H1 (cell line): ENCODE data around the gene NHLH1.

Source experiments
- EZH2 ChIP-seq: fragments of 200-600 bp; sonication (generic); IDR thresholded peaks from 2 replicates; pipeline ENCODE4 v1.7.1; 2012; ENCODE audit warnings: low read depth, mild to moderate bottlenecking, moderate library complexity, low read length, inconsistent platforms; ENCODE audit not compliant: severe bottlenecking
- GABPA ChIP-seq: IDR thresholded peaks from 2 replicates; pipeline ENCODE4 v1.6.1; 2011; ENCODE audit warnings: mild to moderate bottlenecking, low read length, moderate library complexity, borderline replicate concordance; ENCODE audit not compliant: insufficient read depth
- JUND ChIP-seq: IDR thresholded peaks from 2 replicates; pipeline ENCODE4 v1.6.1; 2011; ENCODE audit warnings: mild to moderate bottlenecking, improper control_type of control experiment, low read length
- MAFK ChIP-seq: IDR thresholded peaks from 2 replicates; pipeline ENCODE4 v1.6.1; 2012; ENCODE audit warnings: low read depth, mild to moderate bottlenecking, improper control_type of control experiment, low read length
- POLR2A ChIP-seq, 2 experiments: IDR thresholded peaks; 1 replicate in 1 of 2; 2 replicates in 1 of 2; pipeline ENCODE4 v1.6.1; 2011; ENCODE audit warnings: low read depth in 2 of 2, low read length in 2 of 2, mild to moderate bottlenecking in 2 of 2; ENCODE audit errors: control extremely low read depth in 1 of 2
- POLR2AphosphoS5 ChIP-seq: IDR thresholded peaks from 2 replicates; pipeline ENCODE4 v1.6.1; 2011; ENCODE audit warnings: low read depth, low read length
- RAD21 ChIP-seq, 2 experiments: IDR thresholded peaks in 1 of 2; conservative IDR thresholded peaks in 1 of 2; 2 replicates each; pipeline ENCODE4 v1.6.1; 2011; ENCODE audit warnings: low read depth in 2 of 2, low read length in 2 of 2, improper control_type of control experiment in 1 of 2, inconsistent platforms in 1 of 2, mild to moderate bottlenecking in 1 of 2, moderate library complexity in 1 of 2
- SUZ12 ChIP-seq: fragments of 200-600 bp; sonication (generic); IDR thresholded peaks from 2 replicates; pipeline ENCODE4 v1.6.1; 2012; ENCODE audit warnings: mild to moderate bottlenecking, inconsistent platforms, low read length, moderate library complexity, mixed read lengths
- ZNF274 ChIP-seq: IDR thresholded peaks from 2 replicates; pipeline ENCODE4 v1.7.0; 2012; ENCODE audit warnings: low read length, borderline replicate concordance; ENCODE audit errors: extremely low read depth
- TF ChIP-seq, protein P1 (sequence below), 3 experiments: IDR thresholded peaks; 1 replicate in 2 of 3; 2 replicates in 1 of 3; pipeline versions ENCODE4 v1.5.1 to v1.6.1; 2011; ENCODE audit warnings: low read length in 3 of 3, mild to moderate bottlenecking in 3 of 3, inconsistent platforms in 2 of 3, low read depth in 1 of 3, moderate library complexity in 1 of 3; ENCODE audit not compliant: insufficient read depth in 1 of 3; ENCODE audit errors: control extremely low read depth in 1 of 3
- TF ChIP-seq, protein P2 (sequence below): IDR thresholded peaks from 2 replicates; pipeline ENCODE4 v1.6.1; 2011; ENCODE audit warnings: low read depth, mild to moderate bottlenecking, low read length; ENCODE audit not compliant: insufficient read depth

DNA sequence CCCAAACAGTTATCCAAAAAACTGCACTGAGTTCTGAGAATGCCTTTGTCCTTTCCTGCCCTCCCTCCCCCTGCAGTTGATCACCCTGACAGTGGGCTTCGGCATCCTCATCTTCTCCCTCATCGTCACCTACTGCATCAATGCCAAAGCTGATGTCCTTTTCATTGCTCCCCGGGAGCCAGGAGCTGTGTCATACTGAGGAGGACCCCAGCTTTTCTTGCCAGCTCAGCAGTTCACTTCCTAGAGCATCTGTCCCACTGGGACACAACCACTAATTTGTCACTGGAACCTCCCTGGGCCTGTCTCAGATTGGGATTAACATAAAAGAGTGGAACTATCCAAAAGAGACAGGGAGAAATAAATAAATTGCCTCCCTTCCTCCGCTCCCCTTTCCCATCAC lies 8.8 kb upstream of the NHLH1 start:
- TF ChIP-seq ZNF274, result no peak
- TF ChIP-seq POLR2AphosphoS5, result no peak
- TF ChIP-seq, protein P1, sequence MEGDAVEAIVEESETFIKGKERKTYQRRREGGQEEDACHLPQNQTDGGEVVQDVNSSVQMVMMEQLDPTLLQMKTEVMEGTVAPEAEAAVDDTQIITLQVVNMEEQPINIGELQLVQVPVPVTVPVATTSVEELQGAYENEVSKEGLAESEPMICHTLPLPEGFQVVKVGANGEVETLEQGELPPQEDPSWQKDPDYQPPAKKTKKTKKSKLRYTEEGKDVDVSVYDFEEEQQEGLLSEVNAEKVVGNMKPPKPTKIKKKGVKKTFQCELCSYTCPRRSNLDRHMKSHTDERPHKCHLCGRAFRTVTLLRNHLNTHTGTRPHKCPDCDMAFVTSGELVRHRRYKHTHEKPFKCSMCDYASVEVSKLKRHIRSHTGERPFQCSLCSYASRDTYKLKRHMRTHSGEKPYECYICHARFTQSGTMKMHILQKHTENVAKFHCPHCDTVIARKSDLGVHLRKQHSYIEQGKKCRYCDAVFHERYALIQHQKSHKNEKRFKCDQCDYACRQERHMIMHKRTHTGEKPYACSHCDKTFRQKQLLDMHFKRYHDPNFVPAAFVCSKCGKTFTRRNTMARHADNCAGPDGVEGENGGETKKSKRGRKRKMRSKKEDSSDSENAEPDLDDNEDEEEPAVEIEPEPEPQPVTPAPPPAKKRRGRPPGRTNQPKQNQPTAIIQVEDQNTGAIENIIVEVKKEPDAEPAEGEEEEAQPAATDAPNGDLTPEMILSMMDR (IDR thresholded peaks at IDR 0.05; ENCODE audit: control extremely low read depth in 1 of 3, insufficient read depth in 1 of 3, low read depth in 1 of 3, low read length in 3 of 3), result no peak
- TF ChIP-seq JUND, result no peak
- TF ChIP-seq EZH2, result no peak
- TF ChIP-seq, protein P2, sequence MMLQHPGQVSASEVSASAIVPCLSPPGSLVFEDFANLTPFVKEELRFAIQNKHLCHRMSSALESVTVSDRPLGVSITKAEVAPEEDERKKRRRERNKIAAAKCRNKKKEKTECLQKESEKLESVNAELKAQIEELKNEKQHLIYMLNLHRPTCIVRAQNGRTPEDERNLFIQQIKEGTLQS, result no peak
- no peak for TF ChIP-seq GABPA
- TF ChIP-seq POLR2A (IDR thresholded peaks at IDR 0.05; ENCODE audit: control extremely low read depth in 1 of 2, low read depth in 2 of 2, low read length in 2 of 2), result no peak
- no peak for TF ChIP-seq SUZ12
- no peak for TF ChIP-seq MAFK
- no peak for TF ChIP-seq RAD21 (IDR thresholded peaks at IDR 0.05 in 1 of 2, conservative IDR thresholded peaks at IDR 0.05 in 1 of 2; ENCODE audit: low read depth in 2 of 2, low read length in 2 of 2)
